Esophagus muscularis mucosa (tissue), 4 donors: Measurements from ENCODE around the gene SRRM2. TPM values are rescaled to one million over a fixed set of nuclear protein-coding genes. Genes with fewer than 3 reads are reported as not detected.

Experiments
- DNase-seq: peaks from one replicate; pipeline ENCODE4 v3.0.0-alpha.2; 2017; ENCODE audit errors: extremely low spot score
- H3K27ac ChIP-seq, 4 donors: fragments of 200-600 bp; sonication (generic); replicated peaks in 1 of 4; 1 replicate in 3 of 4; 2 replicates in 1 of 4; pipeline ENCODE4 v1.5.1; 2016 to 2019; ENCODE audit warnings: mild to moderate bottlenecking in 1 of 4
- H3K27me3 ChIP-seq, 4 donors: fragments of 200-600 bp; sonication (generic); one replicate each; pipeline versions ENCODE4 v1.5.1 to v1.6.0; 2016 to 2019
- H3K36me3 ChIP-seq, 4 donors: fragments of 200-600 bp; sonication (generic); one replicate each; pipeline ENCODE4 v1.5.1; 2016 to 2019
- H3K4me1 ChIP-seq, 4 donors: fragments of 200-600 bp; sonication (generic); one replicate each; pipeline ENCODE4 v1.5.1; 2016 to 2019
- H3K4me3 ChIP-seq, 4 donors: fragments of 200-600 bp; sonication (generic); 1 replicate in 2 of 4; 2 replicates in 2 of 4; pipeline ENCODE4 v1.5.1; 2016 to 2019; ENCODE audit warnings: mild to moderate bottlenecking in 4 of 4, moderate library complexity in 1 of 4
- H3K9me3 ChIP-seq, 4 donors: fragments of 200-600 bp; sonication (generic); 1 replicate in 3 of 4; 2 replicates in 1 of 4; pipeline ENCODE4 v1.5.1; 2016 to 2019
- CTCF ChIP-seq, 3 experiments: fragments of 200-600 bp in 2 of 3; fragments of 450-650 bp in 1 of 3; sonication (generic) in 2 of 3; IDR thresholded peaks; one replicate each; pipeline ENCODE4 v1.5.1; 2017 to 2019; ENCODE audit warnings: antibody characterized with exemption in 3 of 3, mild to moderate bottlenecking in 2 of 3, moderate library complexity in 1 of 3
- EP300 ChIP-seq: sonication (generic); formaldehyde crosslinking; IDR thresholded peaks from one replicate; pipeline ENCODE4 v1.6.1; 2017; ENCODE audit warnings: antibody characterized with exemption
- POLR2A ChIP-seq: fragments of 450-650 bp; IDR thresholded peaks from one replicate; pipeline ENCODE4 v1.6.1; 2017; ENCODE audit warnings: antibody characterized with exemption, moderate library complexity, mild to moderate bottlenecking, low read depth
- POLR2AphosphoS5 ChIP-seq, 2 donors: sonication (generic); formaldehyde crosslinking; IDR thresholded peaks; one replicate each; pipeline ENCODE4 v1.6.1; 2017; ENCODE audit warnings: antibody characterized with exemption in 2 of 2
- WGBS: methylation state at CpG from one replicate; pipeline ENCODE4 v1.1.5; 2018; 5-methylcytosine and 5-hydroxymethylcytosine counted together
- intact Hi-C: fragments of 100-400 bp; cut with DNase I; formaldehyde crosslinking; loops from one replicate; pipeline ENCODE4 v1.15.1; 2023
- total RNA-seq, 4 donors: library from RNA; depleted of rRNA; stranded (reverse); fragments of >200 nt; gene quantifications; one replicate each; pipeline versions ENCODE4 v1.1.0 to v1.2.1, GENCODE V29; 2016

The SRRM2 gene
- total RNA-seq, 4 donors from 2014 or later, result 126 to 325 (median 234) TPM

- H3K27me3 ChIP-seq, result no peaks in the 10 kb centered on the region
- no peak overlapping the region for H3K4me3 ChIP-seq
- peaks cover 54 to 99% (median 90%) of the 10 kb centered on the region in 4 donors for H3K36me3 ChIP-seq
- TF ChIP-seq POLR2AphosphoS5 (IDR thresholded peaks at IDR 0.05), result no peak
- no peak for TF ChIP-seq CTCF (IDR thresholded peaks at IDR 0.05)
- no peak for TF ChIP-seq POLR2A
- TF ChIP-seq EP300, result no peak
- intact Hi-C loops, result no loop called here
- DNase-seq, result no peak
- no CpG with 5 or more reads among the region's 10 CpGs for WGBS
- H3K9me3 ChIP-seq, result no peaks in the 10 kb centered on the region
- no peak overlapping the region for H3K27ac ChIP-seq
- H3K4me1 ChIP-seq, result peaks cover 0 to 9% (median 0%) of the 10 kb centered on the region in 4 donors
Observed at GRCh38 chr16:2705351-2705750, 47.1 kb upstream of the SRRM2 start.

- no peak for DNase-seq
- intact Hi-C loops, result no loop called here
- Histone ChIP-seq H3K27ac (no peak overlapping the region), H3K4me3 (no peak overlapping the region), H3K9me3 (no peaks in the 10 kb centered on the region), H3K36me3 (peaks cover 54 to 92% (median 83%) of the 10 kb centered on the region in 4 donors), H3K27me3 (no peaks in the 10 kb centered on the region), H3K4me1 (peaks cover 0 to 9% (median 0%) of the 10 kb centered on the region in 4 donors)
- TF ChIP-seq POLR2A (no peak), EP300 (no peak), POLR2AphosphoS5 (IDR thresholded peaks at IDR 0.05) (no peak), CTCF (IDR thresholded peaks at IDR 0.05) (no peak)
- 97% methylated on average over 5 of the region's 17 CpGs for WGBS
Observed at GRCh38 chr16:2706085-2706484, 46.4 kb upstream of the SRRM2 start.

- no peak for DNase-seq
- WGBS, result 92% methylated on average over 21 of the region's 22 CpGs
- peaks cover 54 to 85% (median 76%) of the 10 kb centered on the region in 4 donors for H3K36me3 ChIP-seq
- H3K4me3 ChIP-seq, result no peak overlapping the region
- no peaks in the 10 kb centered on the region for H3K27me3 ChIP-seq
- no peaks in the 10 kb centered on the region for H3K9me3 ChIP-seq
- H3K27ac ChIP-seq, result no peak overlapping the region
- TF ChIP-seq POLR2AphosphoS5 (IDR thresholded peaks at IDR 0.05), result no peak
- H3K4me1 ChIP-seq, result peaks cover 0 to 9% (median 0%) of the 10 kb centered on the region in 4 donors
- intact Hi-C loops, result no loop called here
Observed at GRCh38 chr16:2706611-2707311, 45.7 kb upstream of the SRRM2 start.

- TF ChIP-seq CTCF (IDR thresholded peaks at IDR 0.05), result no peak
- TF ChIP-seq POLR2A, result no peak
- TF ChIP-seq EP300, result no peak
- no peak for TF ChIP-seq POLR2AphosphoS5 (IDR thresholded peaks at IDR 0.05)
- DNase-seq, result no peak
- peaks cover 0 to 9% (median 0%) of the 10 kb centered on the region in 4 donors for H3K4me1 ChIP-seq
- H3K36me3 ChIP-seq, result peaks cover 45 to 77% (median 67%) of the 10 kb centered on the region in 4 donors
- H3K9me3 ChIP-seq, result no peaks in the 10 kb centered on the region
- H3K4me3 ChIP-seq, result no peak overlapping the region
- H3K27me3 ChIP-seq, result no peaks in the 10 kb centered on the region
- intact Hi-C loops, result no loop called here
- no peak overlapping the region for H3K27ac ChIP-seq
- 91% methylated on average over 48 of the region's 51 CpGs for WGBS
Observed at GRCh38 chr16:2707368-2708289, 44.8 kb upstream of the SRRM2 start.

- WGBS, result 95% methylated on average over 14 of the region's 14 CpGs
- peaks cover 39 to 70% (median 61%) of the 10 kb centered on the region in 4 donors for H3K36me3 ChIP-seq
- H3K4me3 ChIP-seq, result no peak overlapping the region
- no peaks in the 10 kb centered on the region for H3K9me3 ChIP-seq
- H3K4me1 ChIP-seq, result peaks cover 0 to 9% (median 0%) of the 10 kb centered on the region in 4 donors
- TF ChIP-seq POLR2A (no peak), CTCF (IDR thresholded peaks at IDR 0.05) (no peak), POLR2AphosphoS5 (IDR thresholded peaks at IDR 0.05) (no peak), EP300 (no peak)
- H3K27ac ChIP-seq, result no peak overlapping the region
- H3K27me3 ChIP-seq, result no peaks in the 10 kb centered on the region
- intact Hi-C loops, result no loop called here
- no peak for DNase-seq
Observed at GRCh38 chr16:2708290-2708639, 44.2 kb upstream of the SRRM2 start.
